HL-60 (cell line): ENCODE results near the gene NUDT4B.
"Not testable (repeated sequence)": the region's sequence is repeated elsewhere in the genome, so short reads cannot be mapped to it uniquely, and the experiment has no call there.

ENCODE experiments used
- POLR2AphosphoS5 ChIP-seq: IDR thresholded peaks from 2 replicates; pipeline ENCODE4 v1.6.1; 2012; ENCODE audit warnings: low read depth
- SPI1 ChIP-seq: IDR thresholded peaks from 2 replicates; pipeline ENCODE4 v1.6.1; 2012; ENCODE audit warnings: low read depth, mild to moderate bottlenecking, borderline replicate concordance
- TF ChIP-seq, protein P1 (sequence below): IDR thresholded peaks from one replicate; pipeline ENCODE4 v1.5.1; 2011; ENCODE audit warnings: low read length, control low read depth, inconsistent platforms; ENCODE audit not compliant: insufficient read depth
- TF ChIP-seq, protein P2 (sequence below): IDR thresholded peaks from 2 replicates; pipeline ENCODE4 v1.6.1; 2012; ENCODE audit warnings: low read depth; ENCODE audit not compliant: insufficient replicate concordance

DNA sequence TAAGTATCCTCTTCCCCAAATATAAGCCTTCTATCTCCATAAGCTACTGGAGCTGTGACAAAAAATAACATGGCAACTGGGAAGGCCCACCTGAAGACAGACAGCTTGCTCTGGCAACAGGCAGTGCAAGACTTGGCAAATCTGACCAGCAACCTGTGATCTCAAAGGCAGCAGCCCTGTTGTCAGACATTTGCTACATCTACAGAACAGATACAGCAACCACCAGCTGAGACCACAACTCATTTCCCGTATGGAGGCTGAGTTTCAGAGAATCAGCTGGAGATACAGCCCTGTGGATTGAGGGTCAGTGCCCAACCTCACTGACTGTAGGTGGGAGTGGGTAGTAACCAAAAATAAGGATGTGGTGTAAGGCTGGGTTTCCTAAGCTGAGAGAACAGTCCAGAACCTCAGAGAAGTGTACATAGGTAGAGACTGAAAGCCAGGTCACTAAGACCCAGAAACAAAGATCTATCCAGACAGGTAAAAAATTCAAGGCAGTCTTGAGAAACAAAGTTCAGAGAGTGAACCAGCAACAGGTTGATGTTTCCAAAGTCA is 31.5 kb upstream of the NUDT4B start:
- not testable (repeated sequence) for TF ChIP-seq POLR2AphosphoS5, SPI1
- TF ChIP-seq, protein P1, sequence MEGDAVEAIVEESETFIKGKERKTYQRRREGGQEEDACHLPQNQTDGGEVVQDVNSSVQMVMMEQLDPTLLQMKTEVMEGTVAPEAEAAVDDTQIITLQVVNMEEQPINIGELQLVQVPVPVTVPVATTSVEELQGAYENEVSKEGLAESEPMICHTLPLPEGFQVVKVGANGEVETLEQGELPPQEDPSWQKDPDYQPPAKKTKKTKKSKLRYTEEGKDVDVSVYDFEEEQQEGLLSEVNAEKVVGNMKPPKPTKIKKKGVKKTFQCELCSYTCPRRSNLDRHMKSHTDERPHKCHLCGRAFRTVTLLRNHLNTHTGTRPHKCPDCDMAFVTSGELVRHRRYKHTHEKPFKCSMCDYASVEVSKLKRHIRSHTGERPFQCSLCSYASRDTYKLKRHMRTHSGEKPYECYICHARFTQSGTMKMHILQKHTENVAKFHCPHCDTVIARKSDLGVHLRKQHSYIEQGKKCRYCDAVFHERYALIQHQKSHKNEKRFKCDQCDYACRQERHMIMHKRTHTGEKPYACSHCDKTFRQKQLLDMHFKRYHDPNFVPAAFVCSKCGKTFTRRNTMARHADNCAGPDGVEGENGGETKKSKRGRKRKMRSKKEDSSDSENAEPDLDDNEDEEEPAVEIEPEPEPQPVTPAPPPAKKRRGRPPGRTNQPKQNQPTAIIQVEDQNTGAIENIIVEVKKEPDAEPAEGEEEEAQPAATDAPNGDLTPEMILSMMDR: not testable (repeated sequence)
- TF ChIP-seq, protein P2, sequence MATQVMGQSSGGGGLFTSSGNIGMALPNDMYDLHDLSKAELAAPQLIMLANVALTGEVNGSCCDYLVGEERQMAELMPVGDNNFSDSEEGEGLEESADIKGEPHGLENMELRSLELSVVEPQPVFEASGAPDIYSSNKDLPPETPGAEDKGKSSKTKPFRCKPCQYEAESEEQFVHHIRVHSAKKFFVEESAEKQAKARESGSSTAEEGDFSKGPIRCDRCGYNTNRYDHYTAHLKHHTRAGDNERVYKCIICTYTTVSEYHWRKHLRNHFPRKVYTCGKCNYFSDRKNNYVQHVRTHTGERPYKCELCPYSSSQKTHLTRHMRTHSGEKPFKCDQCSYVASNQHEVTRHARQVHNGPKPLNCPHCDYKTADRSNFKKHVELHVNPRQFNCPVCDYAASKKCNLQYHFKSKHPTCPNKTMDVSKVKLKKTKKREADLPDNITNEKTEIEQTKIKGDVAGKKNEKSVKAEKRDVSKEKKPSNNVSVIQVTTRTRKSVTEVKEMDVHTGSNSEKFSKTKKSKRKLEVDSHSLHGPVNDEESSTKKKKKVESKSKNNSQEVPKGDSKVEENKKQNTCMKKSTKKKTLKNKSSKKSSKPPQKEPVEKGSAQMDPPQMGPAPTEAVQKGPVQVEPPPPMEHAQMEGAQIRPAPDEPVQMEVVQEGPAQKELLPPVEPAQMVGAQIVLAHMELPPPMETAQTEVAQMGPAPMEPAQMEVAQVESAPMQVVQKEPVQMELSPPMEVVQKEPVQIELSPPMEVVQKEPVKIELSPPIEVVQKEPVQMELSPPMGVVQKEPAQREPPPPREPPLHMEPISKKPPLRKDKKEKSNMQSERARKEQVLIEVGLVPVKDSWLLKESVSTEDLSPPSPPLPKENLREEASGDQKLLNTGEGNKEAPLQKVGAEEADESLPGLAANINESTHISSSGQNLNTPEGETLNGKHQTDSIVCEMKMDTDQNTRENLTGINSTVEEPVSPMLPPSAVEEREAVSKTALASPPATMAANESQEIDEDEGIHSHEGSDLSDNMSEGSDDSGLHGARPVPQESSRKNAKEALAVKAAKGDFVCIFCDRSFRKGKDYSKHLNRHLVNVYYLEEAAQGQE: not testable (repeated sequence)
